Measurements from ENCODE around the gene SPTAN1.
A peak's percentile ranks its signal among the peaks of the same experiment; 100 is the strongest.
"Not testable (repeated sequence)": the region's sequence is repeated elsewhere in the genome, so short reads cannot be mapped to it uniquely, and the experiment has no call there.

The SPTAN1 gene

GRCh38 chr9:128629852-128630545 is 77.6 kb downstream of the SPTAN1 start:
- DNase-seq (ENCODE audit: insufficient read length, low spot score): no peak
- no peak for FAIRE-seq

GRCh38 chr9:128631636-128632035 is 79.2 kb downstream of the SPTAN1 start:
- FAIRE-seq: no peak
- no peak for DNase-seq (ENCODE audit: insufficient read length, low spot score)

GRCh38 chr9:128632066-128632465 is 79.7 kb downstream of the SPTAN1 start:
- DNase-seq (ENCODE audit: insufficient read length, low spot score) (no peak), FAIRE-seq (no peak)

- FAIRE-seq: no peak
Measured at GRCh38 chr9:128632486-128632885, 80.1 kb downstream of the SPTAN1 start.

GRCh38 chr9:128633057-128633456 is 80.7 kb downstream of the SPTAN1 start:
- FAIRE-seq: no peak
- DNase-seq (ENCODE audit: insufficient read length, low spot score): no peak

More at GRCh38 chr9:128632486-128632885, 80.1 kb downstream of the SPTAN1 start:
- DNase-seq (ENCODE audit: insufficient read length, low spot score): no peak

GRCh38 chr9:128633601-128634000 is 81.2 kb downstream of the SPTAN1 start:
- no peak for DNase-seq (ENCODE audit: insufficient read length, low spot score)
- FAIRE-seq: no peak

GRCh38 chr9:128634111-128634510 is 81.7 kb downstream of the SPTAN1 start:
- FAIRE-seq (no peak), DNase-seq (ENCODE audit: insufficient read length, low spot score) (no peak)

GRCh38 chr9:128634651-128635262 is 82.4 kb downstream of the SPTAN1 start:
- DNase-seq (ENCODE audit: insufficient read length, low spot score) (no peak), FAIRE-seq (no peak)

GRCh38 chr9:128635266-128636023 is 83.1 kb downstream of the SPTAN1 start:
- FAIRE-seq: no peak

GRCh38 chr9:128636024-128636390 is 83.6 kb downstream of the SPTAN1 start:
- no peak for DNase-seq (ENCODE audit: insufficient read length, low spot score)
- no peak for FAIRE-seq

More at GRCh38 chr9:128635266-128636023, 83.1 kb downstream of the SPTAN1 start:
- DNase-seq (ENCODE audit: insufficient read length, low spot score): no peak

GRCh38 chr9:128636556-128637530 is 84.5 kb downstream of the SPTAN1 start:
- DNase-seq (ENCODE audit: insufficient read length, low spot score) (no peak), FAIRE-seq (no peak)

GRCh38 chr9:128637656-128638055 is 85.3 kb downstream of the SPTAN1 start:
- DNase-seq (ENCODE audit: insufficient read length, low spot score) (no peak), FAIRE-seq (no peak)

- no peak for FAIRE-seq
Measured at GRCh38 chr9:128638580-128638979, 86.2 kb downstream of the SPTAN1 start.

GRCh38 chr9:128640603-128641002 is 88.2 kb downstream of the SPTAN1 start:
- FAIRE-seq: no peak
- DNase-seq (ENCODE audit: insufficient read length, low spot score): no peak

More at GRCh38 chr9:128638580-128638979, 86.2 kb downstream of the SPTAN1 start:
- DNase-seq (ENCODE audit: insufficient read length, low spot score): no peak

GRCh38 chr9:128642675-128643245 is 90.4 kb downstream of the SPTAN1 start:
- no peak for FAIRE-seq
- DNase-seq (ENCODE audit: insufficient read length, low spot score): no peak

GRCh38 chr9:128643519-128644300 is 91.3 kb downstream of the SPTAN1 start:
- FAIRE-seq (peak; percentile 78), DNase-seq (ENCODE audit: insufficient read length, low spot score) (peak; percentile 68)

GRCh38 chr9:128648206-128648605 is 95.8 kb downstream of the SPTAN1 start:
- DNase-seq (ENCODE audit: insufficient read length, low spot score); FAIRE-seq: not testable (repeated sequence)

GRCh38 chr9:128651798-128652197 is 99.4 kb downstream of the SPTAN1 start:
- DNase-seq (ENCODE audit: insufficient read length, low spot score) (no peak), FAIRE-seq (no peak)

GRCh38 chr9:128653908-128654307 is 101.5 kb downstream of the SPTAN1 start:
- FAIRE-seq (no peak), DNase-seq (ENCODE audit: insufficient read length, low spot score) (no peak)

All from GM19239 (cell line).